ENCODE data around the gene PIPOX. TPM values are rescaled to one million over a fixed set of nuclear protein-coding genes. Genes with fewer than 3 reads are reported as not detected.

PIPOX gene
- total and polyA plus RNA-seq, 2 of the 13 experiments (the other 11 are each of a cell fraction or from before 2014, with no cell fraction given), result 87.3 to 154 TPM

DNA sequence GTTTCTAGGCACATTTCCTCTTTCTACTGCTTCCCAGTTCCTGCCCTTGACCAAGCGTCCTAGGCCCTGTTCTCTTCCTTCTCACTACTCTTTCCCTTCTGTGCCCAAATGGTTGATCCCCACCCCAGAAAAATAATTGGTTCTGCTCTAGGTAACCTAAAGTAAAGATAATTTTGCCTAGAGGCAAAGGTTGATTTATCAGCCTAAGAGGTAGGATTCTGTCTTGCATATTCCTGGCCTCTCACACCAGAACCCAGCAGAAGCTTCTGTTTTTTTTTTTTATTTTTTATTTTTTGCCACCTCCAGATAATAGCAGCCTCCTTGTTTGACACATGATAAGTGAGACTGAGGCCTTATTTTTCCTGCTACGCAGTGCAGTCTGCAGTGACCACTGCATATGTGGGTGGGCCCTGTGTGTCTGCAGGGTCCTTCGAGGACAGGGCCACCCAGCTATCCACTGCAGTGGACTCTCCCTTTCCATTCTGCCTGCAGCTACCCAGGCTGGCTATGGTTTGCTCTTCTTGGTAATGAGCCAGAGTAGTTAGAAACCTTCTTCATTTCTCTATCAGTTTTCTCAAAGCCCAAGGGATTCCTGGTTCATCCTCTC, 701 bp downstream of the PIPOX start (continued):
- TF ChIP-seq HNF1B (CRISPR knock-in tag; IDR thresholded peaks at IDR 0.05), result 0 out of 2 replicates have a peak, but pooled peaks have one; percentile 6
- TF ChIP-seq ZNF557 (CRISPR knock-in tag; IDR thresholded peaks at IDR 0.05), result no peak
- TF ChIP-seq ZSCAN20 (CRISPR knock-in tag; IDR thresholded peaks at IDR 0.05; ENCODE audit: borderline replicate concordance), result no peak

DNA sequence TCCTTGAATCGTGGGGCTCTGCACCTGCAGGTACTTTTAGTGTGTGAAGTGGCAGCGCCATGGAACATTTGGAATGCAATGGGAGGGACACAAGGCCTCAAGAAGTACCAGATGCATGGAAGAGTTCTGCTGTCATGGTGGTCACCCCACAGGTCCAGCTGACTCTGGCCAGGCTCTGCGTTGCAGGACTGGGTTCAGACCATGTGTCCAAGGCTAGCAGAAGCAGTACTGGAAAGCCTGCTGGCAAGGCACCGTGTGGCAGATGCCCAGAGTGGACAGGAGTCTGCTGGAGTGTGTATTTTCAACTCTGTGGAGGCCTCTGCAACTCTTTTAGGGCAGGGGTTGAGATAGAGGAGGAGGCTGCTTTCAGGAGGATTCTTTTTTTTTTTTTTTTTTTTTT, 2.1 kb downstream of the PIPOX start:
- CTCF ChIA-PET (ENCODE audit: low intra/inter-chr PET ratio, low total read pairs), result no interaction called here
- peaks cover 42% of the 10 kb centered on the region for H3K79me2 ChIP-seq (ENCODE audit: insufficient read depth, low read length)
- H3K4me1 ChIP-seq (ENCODE audit: insufficient read depth, low read length), result peaks cover 69% of the 10 kb centered on the region
- DNase-seq (ENCODE audit: low spot score), result no peak
- in situ Hi-C loops (cut with HindIII; ENCODE audit: extremely low pct_ligation_motif_present, low pct_unique_long_range_greater_than_20kb), result no loop called here
- H3K9me3 ChIP-seq (ENCODE audit: low read length), result no peaks in the 10 kb centered on the region
- TF ChIP-seq ZNF687 (CRISPR knock-in tag; IDR thresholded peaks at IDR 0.05) (peak; percentile 45), ZFP1 (CRISPR knock-in tag; IDR thresholded peaks at IDR 0.05) (no peak), POLR2A (IDR thresholded peaks at IDR 0.05; ENCODE audit: insufficient read depth in 1 of 2, low read depth in 2 of 2, low read length in 2 of 2) (0 out of 4 replicates have a peak, but pooled peaks of 1 of the 2 experiments have one; percentile 19)
- BruUV-seq (replicated peaks), result no TSS peak
- no peak overlapping the region for H3K27ac ChIP-seq (ENCODE audit: extremely low read length, insufficient read depth, low read length)
- peak overlapping the region in 1 of 3 experiments; percentile 32; a peak in 2 of 6 replicates for H3K4me3 ChIP-seq (replicated peaks in 1 of 3; ENCODE audit: insufficient read depth in 1 of 3, low read depth in 2 of 3, low read length in 3 of 3)
- intact Hi-C loops (cut with micrococcal nuclease; ENCODE audit: unreplicated experiment), result no loop called here
- no peak overlapping the region for H2AFZ ChIP-seq (ENCODE audit: low read length)
- ATAC-seq, result no peak
- H3K4me2 ChIP-seq (ENCODE audit: low read depth, low read length), result peak overlapping the region; percentile 93
- POLR2A ChIA-PET, result interaction anchor here (1.1 to 2.5 kb wide), 2 partner anchors 93 to 131 kb away, joined by 3 to 12 read pairs; partner anchors contain the start of gene PHF12
- 96% methylated on average over 4 of the region's 4 CpGs for WGBS (ENCODE audit: low lambda C conversion rate)
- peaks cover 4% of the 10 kb centered on the region; the same call in 1 of the 2 replicates for H4K20me1 ChIP-seq (ENCODE audit: insufficient read depth, low read length)
- peaks cover 5 to 29% of the 10 kb centered on the region in 2 experiments for H3K36me3 ChIP-seq (replicated peaks in 1 of 2; ENCODE audit: control insufficient read depth in 1 of 2, insufficient read depth in 2 of 2, low read length in 2 of 2)
- FAIRE-seq, result no peak
- no peak overlapping the region for H3K9ac ChIP-seq (ENCODE audit: insufficient read depth, low read depth, low read length)
- no peaks in the 10 kb centered on the region for H3K27me3 ChIP-seq (ENCODE audit: control insufficient read depth in 1 of 2, insufficient read depth in 2 of 2, low read length in 2 of 2)
